22Rv1 (cell line): ENCODE measurements around the gene ME3.

Experiments
- H3K27ac ChIP-seq: fragments of 450-650 bp; 2 replicates; pipeline ENCODE4 v1.5.1; 2017
- CTCF ChIP-seq: fragments of 450-650 bp; IDR thresholded peaks from 2 replicates; pipeline ENCODE4 v1.5.1; 2017; ENCODE audit warnings: mild to moderate bottlenecking
- ZFX ChIP-seq: fragments of 450-650 bp; IDR thresholded peaks from 2 replicates; pipeline ENCODE4 v1.6.1; 2017; ENCODE audit warnings: antibody characterized with exemption, borderline replicate concordance

The ME3 gene

GRCh38 chr11:86513138-86513537, 159.3 kb downstream of the ME3 start:
- no peak for TF ChIP-seq ZFX
- no peak for TF ChIP-seq CTCF
- H3K27ac ChIP-seq = no peak overlapping the region

DNA sequence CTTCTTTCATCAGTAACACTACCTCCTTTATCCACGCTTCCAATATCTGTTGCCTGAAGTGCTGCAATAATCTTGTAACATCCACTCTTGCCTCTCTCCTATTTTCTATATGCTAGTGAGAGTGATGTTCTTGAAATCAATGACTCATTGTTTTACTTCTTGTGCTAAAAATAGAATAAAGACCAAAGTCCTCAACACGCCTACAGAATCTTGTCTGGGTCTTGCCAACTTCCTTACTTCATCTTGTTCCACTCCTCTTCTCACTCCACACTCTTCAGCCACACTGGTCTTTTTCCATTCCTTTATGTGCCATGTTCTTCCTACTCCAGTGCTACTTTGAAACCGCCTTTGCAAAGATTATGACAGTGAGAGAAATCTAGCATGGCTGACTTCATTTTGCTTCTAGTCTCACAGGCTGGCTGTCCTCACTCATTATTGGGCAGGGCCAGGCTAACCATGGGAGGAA, 161.3 kb downstream of the ME3 start:
- H3K27ac ChIP-seq = peak overlapping the region; percentile 83
- TF ChIP-seq CTCF = no peak
- TF ChIP-seq ZFX = no peak

- TF ChIP-seq ZFX (no peak), CTCF (no peak)
- peak overlapping the region; percentile 83 for H3K27ac ChIP-seq
Observed at GRCh38 chr11:86510674-86511073, 161.7 kb downstream of the ME3 start.

- TF ChIP-seq ZFX = no peak
- no peak for TF ChIP-seq CTCF
- H3K27ac ChIP-seq = peak overlapping the region; percentile 83
Observed at GRCh38 chr11:86510097-86510496, 162.3 kb downstream of the ME3 start.

DNA sequence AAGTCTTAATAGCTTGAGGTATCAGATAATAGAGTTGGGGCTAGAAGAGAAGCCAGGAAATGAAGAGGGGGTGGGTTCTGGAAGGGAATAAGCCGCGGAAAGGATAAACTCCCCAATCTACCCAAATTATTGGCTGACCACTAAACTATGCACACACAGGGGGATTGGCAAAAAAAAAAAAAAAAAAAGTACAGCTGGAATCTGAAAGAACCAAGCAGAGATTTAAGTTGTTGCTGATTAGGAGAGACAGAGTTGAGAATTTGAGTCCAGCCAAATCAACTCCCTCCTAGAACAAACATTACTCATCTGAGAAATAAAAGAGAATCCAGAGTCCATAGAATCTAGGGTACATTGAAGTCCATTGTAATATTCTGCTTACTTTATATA, 162.8 kb downstream of the ME3 start:
- H3K27ac ChIP-seq = peak overlapping the region; percentile 83; the same call in 1 of the 2 replicates
- TF ChIP-seq ZFX (no peak), CTCF (no peak)

DNA sequence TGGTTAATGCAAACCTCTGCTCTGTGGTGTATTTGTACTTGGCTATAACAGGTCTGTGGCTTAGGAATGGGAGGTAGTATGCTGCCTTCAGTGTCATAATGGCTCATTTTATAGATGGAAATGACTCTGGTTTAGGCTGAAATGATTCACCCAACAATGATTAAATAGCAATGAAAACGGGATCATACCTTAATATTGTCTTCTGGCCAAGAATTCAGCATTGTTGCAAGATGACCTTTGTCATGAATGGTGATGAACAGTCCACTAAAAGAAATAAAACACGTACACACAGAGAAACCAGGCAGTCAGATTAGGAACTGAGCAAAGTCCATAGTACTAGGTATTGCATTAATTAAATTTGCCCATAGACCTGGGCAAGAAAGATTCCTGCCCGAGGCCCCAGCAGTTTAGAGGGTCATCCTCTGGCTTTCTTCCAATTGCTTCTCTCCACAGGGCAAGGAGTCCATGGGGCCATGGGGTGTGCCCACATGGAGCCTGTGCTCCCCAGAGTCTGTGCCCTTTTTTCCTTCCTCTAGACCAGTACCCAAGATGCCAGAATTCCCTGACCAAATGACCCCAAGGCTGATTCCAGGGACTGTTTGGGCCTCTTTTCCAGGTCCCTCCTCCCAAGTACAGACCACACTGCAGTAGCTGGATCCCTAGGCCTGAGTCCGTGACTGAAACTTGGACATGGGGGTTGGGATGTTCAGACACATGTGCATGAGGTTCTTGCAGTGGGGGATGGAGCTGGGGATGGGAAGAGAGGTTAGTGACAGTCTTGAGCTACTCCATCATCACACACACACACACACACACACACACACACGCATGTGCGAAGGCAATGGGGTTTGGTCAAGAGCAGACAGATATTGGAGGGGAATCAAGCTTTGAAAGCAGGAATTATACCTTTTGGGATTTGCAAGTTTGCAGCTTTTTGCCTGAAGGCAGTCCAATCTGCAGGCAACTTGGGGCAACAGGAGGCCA, 163.5 kb downstream of the ME3 start:
- TF ChIP-seq ZFX (no peak), CTCF (no peak)
- H3K27ac ChIP-seq = no peak overlapping the region

GRCh38 chr11:86507249-86507845, 165.1 kb downstream of the ME3 start:
- no peak overlapping the region for H3K27ac ChIP-seq
- TF ChIP-seq CTCF = no peak
- TF ChIP-seq ZFX = no peak
